ENCODE measurements around the gene ECT2. TPM values are rescaled to one million over a fixed set of nuclear protein-coding genes. Genes with fewer than 3 reads are reported as not detected.

The ECT2 gene
- total RNA-seq, 1 experiment from 2014 or later = 98.5 TPM

DNA sequence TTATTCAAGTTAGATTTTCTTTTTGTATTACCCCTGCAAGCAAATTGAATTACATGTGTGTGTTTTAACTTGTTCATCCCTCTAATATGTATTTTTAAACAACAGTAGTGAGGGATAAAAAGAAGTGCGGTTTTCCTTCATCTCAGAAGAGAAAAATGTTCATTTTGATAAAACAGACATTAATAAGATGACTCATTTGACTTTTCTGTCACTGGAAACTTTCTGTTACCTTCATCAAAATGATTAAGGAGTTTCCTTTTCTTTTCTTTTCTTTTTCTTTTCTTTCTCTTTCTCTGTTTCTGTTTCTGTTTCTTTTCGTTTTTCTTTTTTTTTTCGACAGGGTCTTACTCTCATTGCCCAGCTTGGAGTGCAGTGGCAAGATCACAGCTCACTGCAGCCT lies 53.0 kb downstream of the ECT2 start:
- BruUV-seq (replicated peaks) = no TSS peak
- ChIA-PET CTCF (no interaction called here), POLR2A (ENCODE audit: low non-redundant PET) (interaction anchor here (0.6 kb wide), 1 partner anchor 224 kb away, joined by 8 read pairs; no protein-coding TSS in a partner anchor)
- DNase-seq (ENCODE audit: low spot score) = no peak
- intact Hi-C loops (cut with micrococcal nuclease; ENCODE audit: unreplicated experiment) = loop anchor here (10.0 kb wide), 2 partner anchors 591 to 751 kb away; partner anchors contain the start of gene NLGN1
- TF ChIP-seq EZH2 (IDR thresholded peaks at IDR 0.05; ENCODE audit: borderline replicate concordance, low read depth, low read length, poor library complexity, severe bottlenecking) = no peak
- TF ChIP-seq, protein P1, sequence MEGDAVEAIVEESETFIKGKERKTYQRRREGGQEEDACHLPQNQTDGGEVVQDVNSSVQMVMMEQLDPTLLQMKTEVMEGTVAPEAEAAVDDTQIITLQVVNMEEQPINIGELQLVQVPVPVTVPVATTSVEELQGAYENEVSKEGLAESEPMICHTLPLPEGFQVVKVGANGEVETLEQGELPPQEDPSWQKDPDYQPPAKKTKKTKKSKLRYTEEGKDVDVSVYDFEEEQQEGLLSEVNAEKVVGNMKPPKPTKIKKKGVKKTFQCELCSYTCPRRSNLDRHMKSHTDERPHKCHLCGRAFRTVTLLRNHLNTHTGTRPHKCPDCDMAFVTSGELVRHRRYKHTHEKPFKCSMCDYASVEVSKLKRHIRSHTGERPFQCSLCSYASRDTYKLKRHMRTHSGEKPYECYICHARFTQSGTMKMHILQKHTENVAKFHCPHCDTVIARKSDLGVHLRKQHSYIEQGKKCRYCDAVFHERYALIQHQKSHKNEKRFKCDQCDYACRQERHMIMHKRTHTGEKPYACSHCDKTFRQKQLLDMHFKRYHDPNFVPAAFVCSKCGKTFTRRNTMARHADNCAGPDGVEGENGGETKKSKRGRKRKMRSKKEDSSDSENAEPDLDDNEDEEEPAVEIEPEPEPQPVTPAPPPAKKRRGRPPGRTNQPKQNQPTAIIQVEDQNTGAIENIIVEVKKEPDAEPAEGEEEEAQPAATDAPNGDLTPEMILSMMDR (conservative IDR thresholded peaks at IDR 0.05; ENCODE audit: low read depth, low read length) = no peak
- no peak overlapping the region for H3K27ac ChIP-seq (ENCODE audit: low read depth, low read length, poor library complexity, severe bottlenecking)
- H3K36me3 ChIP-seq (ENCODE audit: insufficient read depth, low read length, poor library complexity, severe bottlenecking) = peaks cover 89% of the 10 kb centered on the region
- H3K27me3 ChIP-seq (replicated peaks; ENCODE audit: insufficient read depth, low read depth, low read length, poor library complexity) = no peaks in the 10 kb centered on the region
- H3K9me3 ChIP-seq (ENCODE audit: low read depth, low read length, poor library complexity, severe bottlenecking) = no peaks in the 10 kb centered on the region
- H3K4me1 ChIP-seq (ENCODE audit: insufficient read depth, low read length, poor library complexity, severe bottlenecking) = no peaks in the 10 kb centered on the region
- no peak overlapping the region for H3K4me3 ChIP-seq (ENCODE audit: low read depth, low read length, poor library complexity, severe bottlenecking)

DNA sequence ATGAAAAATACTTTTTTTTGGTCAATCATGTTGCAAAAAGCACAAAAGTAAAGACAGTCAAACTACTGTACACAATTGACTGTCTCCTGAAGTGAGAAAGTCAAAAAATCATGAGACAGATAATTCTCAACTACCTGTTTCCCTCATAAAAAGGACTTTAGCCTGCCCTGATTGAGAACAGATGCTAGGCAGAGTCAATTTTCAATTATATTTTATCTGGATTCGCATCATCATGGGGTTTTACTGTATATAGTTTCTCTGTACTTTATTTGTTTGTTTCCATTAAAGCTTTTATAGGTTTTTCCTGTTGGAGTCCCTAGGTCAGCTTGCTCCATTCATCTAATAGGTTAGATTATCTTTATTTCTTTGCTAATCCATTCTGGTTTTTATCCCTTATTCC lies 53.8 kb downstream of the ECT2 start:
- no peak for DNase-seq (ENCODE audit: low spot score)
- Histone ChIP-seq H3K36me3 (ENCODE audit: insufficient read depth, low read length, poor library complexity, severe bottlenecking) (peaks cover 90% of the 10 kb centered on the region), H3K27ac (ENCODE audit: low read depth, low read length, poor library complexity, severe bottlenecking) (no peak overlapping the region), H3K9me3 (ENCODE audit: low read depth, low read length, poor library complexity, severe bottlenecking) (no peaks in the 10 kb centered on the region), H3K4me3 (ENCODE audit: low read depth, low read length, poor library complexity, severe bottlenecking) (no peak overlapping the region), H3K27me3 (replicated peaks; ENCODE audit: insufficient read depth, low read depth, low read length, poor library complexity) (no peaks in the 10 kb centered on the region), H3K4me1 (ENCODE audit: insufficient read depth, low read length, poor library complexity, severe bottlenecking) (peaks cover under 1% of the 10 kb centered on the region)
- intact Hi-C loops (cut with micrococcal nuclease; ENCODE audit: unreplicated experiment) = loop anchor here (10.0 kb wide), 2 partner anchors 590 to 750 kb away; partner anchors contain the start of gene NLGN1
- CTCF ChIA-PET = interaction anchor here (0.6 kb wide), 1 partner anchor 54 kb away, joined by 4 read pairs; no protein-coding TSS in a partner anchor
- BruUV-seq (replicated peaks) = no TSS peak
- POLR2A ChIA-PET (ENCODE audit: low non-redundant PET) = interaction anchor here (0.6 kb wide), 1 partner anchor 223 kb away, joined by 8 read pairs; no protein-coding TSS in a partner anchor
- TF ChIP-seq EZH2 (IDR thresholded peaks at IDR 0.05; ENCODE audit: borderline replicate concordance, low read depth, low read length, poor library complexity, severe bottlenecking) = no peak
- TF ChIP-seq, protein P1 (conservative IDR thresholded peaks at IDR 0.05; ENCODE audit: low read depth, low read length) = no peak

DNA sequence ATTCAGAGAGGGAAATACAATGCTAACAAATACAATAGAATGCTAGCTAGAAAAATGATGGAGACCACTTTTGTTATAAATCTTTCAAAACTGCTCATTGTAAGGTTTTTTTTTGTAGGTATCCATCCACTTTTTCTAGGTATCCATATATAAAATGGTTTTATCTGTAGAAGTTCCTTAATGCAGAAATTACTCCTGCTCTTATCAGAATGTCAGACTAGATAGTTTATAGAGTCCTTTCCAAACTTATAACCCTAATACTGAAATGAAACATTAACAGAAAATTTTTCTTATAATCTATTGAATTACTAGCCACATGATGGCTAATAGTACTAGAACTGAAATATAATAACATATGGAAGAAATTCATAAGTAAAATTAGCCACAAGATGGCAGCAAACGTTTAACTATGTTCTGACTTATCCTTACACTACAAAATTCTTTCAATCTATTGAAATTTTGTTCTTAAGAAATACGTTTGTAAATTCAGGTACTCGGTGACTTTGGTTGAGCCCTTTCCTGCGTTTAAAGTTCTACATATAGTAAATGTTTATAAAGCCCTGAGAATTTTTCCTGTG lies 58.5 kb downstream of the ECT2 start:
- intact Hi-C loops (cut with micrococcal nuclease; ENCODE audit: unreplicated experiment) = loop anchor here (5.0 to 10.0 kb wide), 3 partner anchors 238 to 746 kb away; partner anchors contain the start of gene NLGN1

More for the DNA sequence above, 58.5 kb downstream of the ECT2 start:
- peak; percentile 64 for DNase-seq (ENCODE audit: low spot score)
- TF ChIP-seq, protein P1 (conservative IDR thresholded peaks at IDR 0.05; ENCODE audit: low read depth, low read length) = peak; percentile 60
- TF ChIP-seq EZH2 (IDR thresholded peaks at IDR 0.05; ENCODE audit: borderline replicate concordance, low read depth, low read length, poor library complexity, severe bottlenecking) = no peak
- peaks cover 15% of the 10 kb centered on the region for H3K4me1 ChIP-seq (ENCODE audit: insufficient read depth, low read length, poor library complexity, severe bottlenecking)
- ChIA-PET CTCF (no interaction called here), POLR2A (ENCODE audit: low non-redundant PET) (no interaction called here)
- H3K27ac ChIP-seq (ENCODE audit: low read depth, low read length, poor library complexity, severe bottlenecking) = no peak overlapping the region
- peaks cover 60% of the 10 kb centered on the region for H3K36me3 ChIP-seq (ENCODE audit: insufficient read depth, low read length, poor library complexity, severe bottlenecking)
- no TSS peak for BruUV-seq (replicated peaks)
- no peak overlapping the region for H3K4me3 ChIP-seq (ENCODE audit: low read depth, low read length, poor library complexity, severe bottlenecking)
- no peaks in the 10 kb centered on the region for H3K27me3 ChIP-seq (replicated peaks; ENCODE audit: insufficient read depth, low read depth, low read length, poor library complexity)
- H3K9me3 ChIP-seq (ENCODE audit: low read depth, low read length, poor library complexity, severe bottlenecking) = no peaks in the 10 kb centered on the region

Measured in A673 (cell line).